Endothelial cell of umbilical vein (primary cell): ENCODE data around the gene TTC31. TPM values are rescaled to one million over a fixed set of nuclear protein-coding genes. Genes with fewer than 3 reads are reported as not detected.

Source experiments
- BruUV-seq: library from RNA; stranded (reverse); fragments of 400-500 nt; replicated peaks from 2 replicates; lab custom pipeline; 2021; lab: Mats Ljungman, UMichigan
- CTCF ChIA-PET: fragments of 300-600, 350-600 bp; sonication (Branson Sonifier 250); formaldehyde crosslinking; loops from one replicate; lab custom pipeline; 2021; ENCODE audit warnings: antibody characterized with exemption, inconsistent platforms; lab: Charles Lee
- POLR2A ChIA-PET: fragments of 300-600, 350-600 bp; sonication (Branson Sonifier 250); formaldehyde crosslinking; loops from one replicate; lab custom pipeline; 2021; ENCODE audit warnings: antibody characterized with exemption, inconsistent platforms; lab: Charles Lee
- DNase-seq: peaks from one replicate; pipeline ENCODE4 v3.0.0-alpha.2; 2011; ENCODE audit warnings: low read depth, low spot score
- FAIRE-seq: peaks from 2 replicates; lab custom pipeline; 2011; peaks lifted over from hg19 to GRCh38; lab: Jason Lieb, UNC
- H2AFZ ChIP-seq: 2 replicates; pipeline ENCODE4 v1.6.0; 2012; ENCODE audit warnings: low read depth, low read length, control low read depth, inconsistent platforms
- H3K27ac ChIP-seq: 2 replicates; pipeline ENCODE4 v1.5.1; 2011; ENCODE audit warnings: low read depth, mild to moderate bottlenecking, control low read depth, low read length, moderate library complexity; ENCODE audit not compliant: insufficient read depth
- H3K27me3 ChIP-seq, 2 experiments: 2 replicates each; pipeline versions ENCODE4 v1.6.0 to v1.6.1; 2011; ENCODE audit warnings: low read length in 2 of 2, mixed read lengths in 1 of 2; ENCODE audit not compliant: control insufficient read depth in 2 of 2, insufficient read depth in 2 of 2
- H3K36me3 ChIP-seq, 2 experiments: 2 replicates in 1 of 2; 3 replicates in 1 of 2; pipeline ENCODE4 v1.5.1; 2011; ENCODE audit warnings: low read length in 2 of 2, mild to moderate bottlenecking in 1 of 2, moderate library complexity in 1 of 2; ENCODE audit not compliant: control insufficient read depth in 2 of 2, insufficient read depth in 2 of 2; ENCODE audit errors: extremely low read depth in 1 of 2
- H3K4me1 ChIP-seq: 3 replicates; pipeline ENCODE4 v1.5.1; 2011; ENCODE audit warnings: mild to moderate bottlenecking, low read length; ENCODE audit not compliant: control insufficient read depth, insufficient read depth; ENCODE audit errors: extremely low read depth
- H3K4me2 ChIP-seq: 2 replicates; pipeline ENCODE4 v1.6.1; 2011; ENCODE audit warnings: low read length, control low read depth, mixed read lengths; ENCODE audit not compliant: insufficient read depth
- H3K4me3 ChIP-seq, 3 experiments: fragments of 200-600 bp in 1 of 3; sonication (generic), shearing (Covaris generic) in 1 of 3; replicated peaks in 1 of 3; 2 replicates each; pipeline ENCODE4 v1.5.1; 2011 to 2016; ENCODE audit warnings: control low read depth in 3 of 3, low read length in 3 of 3, mild to moderate bottlenecking in 2 of 3, inconsistent platforms in 1 of 3, low read depth in 1 of 3, moderate library complexity in 1 of 3; ENCODE audit not compliant: insufficient read depth in 1 of 3
- H3K79me2 ChIP-seq: 2 replicates; pipeline ENCODE4 v1.6.0; 2012; ENCODE audit warnings: low read length, inconsistent platforms; ENCODE audit not compliant: control insufficient read depth, insufficient read depth
- H3K9ac ChIP-seq: replicated peaks from 2 replicates; pipeline ENCODE3; 2011; ENCODE audit warnings: low read length, control low read depth; ENCODE audit not compliant: insufficient read depth; ENCODE audit errors: extremely low read depth
- H3K9me1 ChIP-seq: replicated peaks from 3 replicates; pipeline ENCODE4 v1.6.0; 2011; ENCODE audit warnings: mild to moderate bottlenecking, low read length; ENCODE audit not compliant: control insufficient read depth, insufficient read depth; ENCODE audit errors: extremely low read depth
- H3K9me3 ChIP-seq: replicated peaks from 2 replicates; pipeline ENCODE4 v1.5.1; 2012; ENCODE audit warnings: low read length, inconsistent platforms; ENCODE audit not compliant: control insufficient read depth, insufficient read depth
- H4K20me1 ChIP-seq: replicated peaks from 2 replicates; pipeline ENCODE3; 2011; ENCODE audit warnings: mild to moderate bottlenecking, low read length; ENCODE audit not compliant: control insufficient read depth, insufficient read depth; ENCODE audit errors: extremely low read depth
- CTCF ChIP-seq, 2 donors: IDR thresholded peaks; 1 replicate in 1 of 2; 2 replicates in 1 of 2; pipeline ENCODE4 v1.5.1; 2011; ENCODE audit warnings: low read length in 2 of 2, mild to moderate bottlenecking in 2 of 2, moderate library complexity in 2 of 2, control low read depth in 1 of 2, inconsistent platforms in 1 of 2, low read depth in 1 of 2; ENCODE audit not compliant: insufficient read depth in 1 of 2; ENCODE audit errors: extremely low read depth in 1 of 2
- EZH2 ChIP-seq: IDR thresholded peaks from 2 replicates; pipeline ENCODE4 v1.6.1; 2012; ENCODE audit warnings: borderline replicate concordance, low read depth, mild to moderate bottlenecking, moderate library complexity, low read length, inconsistent platforms; ENCODE audit not compliant: severe bottlenecking
- FOS ChIP-seq: IDR thresholded peaks from 2 replicates; pipeline ENCODE4 v1.6.1; 2011; ENCODE audit warnings: mild to moderate bottlenecking, low read length, moderate library complexity, borderline replicate concordance; ENCODE audit not compliant: insufficient read depth
- GATA2 ChIP-seq: IDR thresholded peaks from 2 replicates; pipeline ENCODE4 v1.7.0; 2011; ENCODE audit warnings: low read depth, mild to moderate bottlenecking, moderate library complexity, mixed read lengths, low read length; ENCODE audit not compliant: insufficient read length, insufficient read depth
- JUN ChIP-seq: IDR thresholded peaks from 2 replicates; pipeline ENCODE4 v1.6.1; 2011; ENCODE audit warnings: borderline replicate concordance, low read depth; ENCODE audit not compliant: insufficient read length, insufficient read depth
- MAX ChIP-seq: IDR thresholded peaks from 2 replicates; pipeline ENCODE4 v1.6.1; 2011; ENCODE audit not compliant: insufficient read depth, insufficient read length
- MYC ChIP-seq: IDR thresholded peaks from one replicate; pipeline ENCODE4 v1.6.1; 2011; ENCODE audit warnings: mild to moderate bottlenecking, low read depth, low read length
- POLR2A ChIP-seq: IDR thresholded peaks from 2 replicates; pipeline ENCODE4 v1.6.1; 2012; ENCODE audit warnings: low read depth, mild to moderate bottlenecking, control low read depth, low read length
- POLR2AphosphoS5 ChIP-seq: IDR thresholded peaks from 2 replicates; pipeline ENCODE4 v1.6.1; 2012; ENCODE audit warnings: low read depth, mild to moderate bottlenecking, control low read depth, low read length, moderate library complexity; ENCODE audit not compliant: insufficient read depth
- dilution Hi-C: fragments of 300-500 bp; cut with MboI; formaldehyde crosslinking; loops from one replicate; pipeline ENCODE4 v1.15.0; 2019; ENCODE audit warnings: low sequenced_read_pairs; ENCODE audit not compliant: extremely low pct_ligation_motif_present
- intact Hi-C: fragments of 100-400 bp; cut with micrococcal nuclease; formaldehyde crosslinking; loops from one replicate; pipeline ENCODE4 v1.10.0; 2022
- polyA plus RNA-seq, 4 experiments: library from polyadenylated mRNA; depleted of rRNA in 3 of 4; stranded (reverse) in 3 of 4; unstranded in 1 of 4; fragments of >200 nt; gene quantifications; 2 replicates each; pipeline versions ENCODE4 v1.2.1 to v1.2.3, GENCODE V29; 2011 to 2012; ENCODE audit warnings: missing spikeins in 1 of 4
- total RNA-seq: library from RNA; stranded (reverse); gene quantifications from 2 replicates; pipeline ENCODE4 v1.2.3, GENCODE V29; 2021

The TTC31 gene
- total and polyA plus RNA-seq, 2 donors (not counting 3 experiments of a cell fraction or from before 2014, with no cell fraction given) = 20.1 to 24.1 TPM

GRCh38 chr2:74535440-74535965 lies 52.6 kb downstream of the TTC31 start:
- FAIRE-seq (no peak), DNase-seq (no peak)
- no TSS peak for BruUV-seq
- Histone ChIP-seq H2AFZ (no peak overlapping the region), H3K9ac (no peak overlapping the region), H3K27ac (no peak overlapping the region), H3K27me3 (peaks cover 11 to 13% of the 10 kb centered on the region in 2 experiments), H3K9me1 (no peaks in the 10 kb centered on the region), H3K79me2 (no peaks in the 10 kb centered on the region), H3K9me3 (no peaks in the 10 kb centered on the region), H4K20me1 (no peaks in the 10 kb centered on the region), H3K36me3 (peaks cover 0 to 10% of the 10 kb centered on the region in 2 experiments), H3K4me2 (no peak overlapping the region), H3K4me1 (peaks cover 9% of the 10 kb centered on the region), H3K4me3 (no peak overlapping the region)
- CTCF ChIA-PET = no interaction called here
- no peak for TF ChIP-seq POLR2A
- TF ChIP-seq MAX = no peak
- TF ChIP-seq GATA2 = no peak
- TF ChIP-seq FOS = no peak
- TF ChIP-seq CTCF (IDR thresholded peaks at IDR 0.05; ENCODE audit: extremely low read depth in 1 of 2, insufficient read depth in 1 of 2, low read depth in 1 of 2, low read length in 2 of 2) = no peak
- TF ChIP-seq POLR2AphosphoS5 = no peak
- no peak for TF ChIP-seq EZH2
- no peak for TF ChIP-seq JUN
- no peak for TF ChIP-seq MYC
- POLR2A ChIA-PET = no interaction called here
- dilution Hi-C loops = no loop called here
- intact Hi-C loops = no loop called here
